K562 (cell line): ENCODE data around the gene KRTAP4-7. TPM values are rescaled to one million over a fixed set of nuclear protein-coding genes. Genes with fewer than 3 reads are reported as not detected.
A peak's percentile ranks its signal among the peaks of the same experiment; 100 is the strongest.

Experiments
- CBX8 ChIP-seq: fragments of 200-600 bp; sonication (generic); IDR thresholded peaks from 2 replicates; pipeline ENCODE4 v1.6.1; 2012; ENCODE audit warnings: borderline replicate concordance, mixed run types, low read depth, mild to moderate bottlenecking, moderate library complexity, mixed read lengths, low read length, control low read depth, inconsistent platforms; ENCODE audit not compliant: poor library complexity, severe bottlenecking; ENCODE audit errors: extremely low read depth
- CCAR2 ChIP-seq: fragments of 200-400 bp; formaldehyde crosslinking; IDR thresholded peaks from 2 replicates; pipeline ENCODE4 v1.6.1; 2017; ENCODE audit warnings: mild to moderate bottlenecking, low read depth, low read length
- ELF1 ChIP-seq: fragments of 200-800 bp; sonication (Bioruptor generic); IDR thresholded peaks from 2 replicates; pipeline ENCODE4 v1.6.1; 2016; ENCODE audit warnings: missing genetic modification characterization, missing compliant biosample characterization
- EP400 ChIP-seq: fragments of 450-650 bp; IDR thresholded peaks from 2 replicates; pipeline ENCODE4 v1.6.1; 2017; ENCODE audit warnings: antibody characterized with exemption, mild to moderate bottlenecking, moderate library complexity
- FOXA3 ChIP-seq, 2 experiments: fragments of 450-650 bp in 1 of 2; sonication (generic) in 1 of 2; formaldehyde crosslinking; IDR thresholded peaks in 1 of 2; conservative IDR thresholded peaks in 1 of 2; 2 replicates each; pipeline versions ENCODE4 v1.4.0 to v1.8.0; 2020 to 2022; ENCODE audit warnings: mild to moderate bottlenecking in 2 of 2, missing genetic modification reagents in 1 of 2
- GATA2 ChIP-seq: sonication (generic); formaldehyde crosslinking; IDR thresholded peaks from 2 replicates; pipeline ENCODE4 v1.4.0; 2020; ENCODE audit warnings: mild to moderate bottlenecking, missing genetic modification reagents
- HDAC1 ChIP-seq, 2 experiments: fragments of 450-650 bp; IDR thresholded peaks; 2 replicates each; pipeline ENCODE4 v1.6.1; 2016 to 2017; ENCODE audit warnings: inconsistent platforms in 1 of 2, mild to moderate bottlenecking in 1 of 2, moderate library complexity in 1 of 2
- JUN ChIP-seq, 2 experiments: sonication (generic) in 1 of 2; formaldehyde crosslinking in 1 of 2; IDR thresholded peaks; 2 replicates each; pipeline versions ENCODE4 v1.6.1 to v1.8.0; 2012 to 2022; ENCODE audit warnings: borderline replicate concordance in 2 of 2, mild to moderate bottlenecking in 2 of 2, improper control_type of control experiment in 1 of 2, low read depth in 1 of 2, low read length in 1 of 2, missing genetic modification reagents in 1 of 2
- KAT7 ChIP-seq: sonication (generic); formaldehyde crosslinking; IDR thresholded peaks from 2 replicates; pipeline ENCODE4 v1.8.0; 2022; ENCODE audit warnings: missing genetic modification reagents, mild to moderate bottlenecking, borderline replicate concordance
- PHTF2 ChIP-seq: fragments of 250-450 bp; sonication (Bioruptor Pico); IDR thresholded peaks from 2 replicates; pipeline ENCODE4 v1.5.0; 2021; ENCODE audit warnings: mild to moderate bottlenecking
- RBM14 ChIP-seq: fragments of 200-400 bp; formaldehyde crosslinking; IDR thresholded peaks from 2 replicates; pipeline ENCODE4 v1.6.1; 2018; ENCODE audit warnings: low read depth, mild to moderate bottlenecking, low read length, moderate library complexity, borderline replicate concordance; ENCODE audit not compliant: insufficient read depth
- SMARCA5 ChIP-seq: fragments of 450-650 bp; IDR thresholded peaks from 2 replicates; pipeline ENCODE4 v1.6.1; 2016
- TCF3 ChIP-seq: sonication (generic); formaldehyde crosslinking; IDR thresholded peaks from 2 replicates; pipeline ENCODE4 v1.4.0; 2020; ENCODE audit warnings: mild to moderate bottlenecking, missing genetic modification reagents
- ZNF445 ChIP-seq: fragments of 250-450 bp; sonication (Bioruptor Pico); IDR thresholded peaks from 2 replicates; pipeline ENCODE4 v1.4.0; 2020; ENCODE audit warnings: low read depth, mild to moderate bottlenecking, moderate library complexity
- ZNF57 ChIP-seq: fragments of 450-650 bp; formaldehyde crosslinking; IDR thresholded peaks from 2 replicates; pipeline ENCODE4 v1.4.0; 2020; ENCODE audit warnings: mild to moderate bottlenecking, moderate library complexity
- ZNF780A ChIP-seq: fragments of 250-450 bp; sonication (Bioruptor Pico); IDR thresholded peaks from 2 replicates; pipeline ENCODE4 v1.5.0; 2021; ENCODE audit warnings: mild to moderate bottlenecking
- ZNF830 ChIP-seq: fragments of 250-450 bp; sonication (Bioruptor Pico); IDR thresholded peaks from 2 replicates; pipeline ENCODE4 v1.5.0; 2021; ENCODE audit warnings: mild to moderate bottlenecking
- polyA plus RNA-seq, 8 experiments: library from polyadenylated mRNA; depleted of rRNA in 4 of 8; stranded (reverse) in 5 of 8; unstranded in 3 of 8; fragments of >200 nt; fragmentation: Nextera tagmentation in 2 of 8; fragmentation: Illumina TruSeq in 1 of 8; extraction: Ambion mirVana in 2 of 8; extraction: Trizol in 1 of 8; gene quantifications; 2 replicates each; pipeline versions ENCODE4 v1.2.1 to v1.2.3, GENCODE V29; 2011 to 2014; ENCODE audit warnings: inconsistent platforms in 1 of 8, missing spikeins in 1 of 8
- total RNA-seq, 7 experiments: library from RNA; depleted of rRNA in 6 of 7; stranded (reverse); fragments of >200 nt in 6 of 7; fragmentation: Illumina TruSeq in 2 of 7; extraction: Trizol in 2 of 7; gene quantifications; 2 replicates each; pipeline versions ENCODE4 v1.2.1 to v1.2.3, GENCODE V29; 2011 to 2021; ENCODE audit warnings: low replicate concordance in 1 of 7
- TF ChIP-seq, protein P1 (sequence below): fragments of 250-450 bp; sonication (Bioruptor Pico); IDR thresholded peaks from 2 replicates; pipeline ENCODE4 v1.5.0; 2022; ENCODE audit warnings: mild to moderate bottlenecking
- TF ChIP-seq, protein P2 (sequence below): IDR thresholded peaks from 2 replicates; pipeline ENCODE4 v1.6.1; 2014; ENCODE audit warnings: antibody characterized with exemption
- TF ChIP-seq, protein P3 (sequence below): fragments of 450-650 bp; IDR thresholded peaks from 2 replicates; pipeline ENCODE4 v1.7.0; 2016; ENCODE audit warnings: borderline replicate concordance
- TF ChIP-seq, protein P4 (sequence below): sonication (generic); formaldehyde crosslinking; IDR thresholded peaks from 2 replicates; pipeline ENCODE4 v1.8.0; 2022; ENCODE audit warnings: missing genetic modification reagents, mild to moderate bottlenecking, moderate library complexity, borderline replicate concordance

Gene KRTAP4-7
- total and polyA plus RNA-seq, 9 of the 15 experiments (the other 6 are each of a cell fraction or from before 2014, with no cell fraction given), result not detected

DNA sequence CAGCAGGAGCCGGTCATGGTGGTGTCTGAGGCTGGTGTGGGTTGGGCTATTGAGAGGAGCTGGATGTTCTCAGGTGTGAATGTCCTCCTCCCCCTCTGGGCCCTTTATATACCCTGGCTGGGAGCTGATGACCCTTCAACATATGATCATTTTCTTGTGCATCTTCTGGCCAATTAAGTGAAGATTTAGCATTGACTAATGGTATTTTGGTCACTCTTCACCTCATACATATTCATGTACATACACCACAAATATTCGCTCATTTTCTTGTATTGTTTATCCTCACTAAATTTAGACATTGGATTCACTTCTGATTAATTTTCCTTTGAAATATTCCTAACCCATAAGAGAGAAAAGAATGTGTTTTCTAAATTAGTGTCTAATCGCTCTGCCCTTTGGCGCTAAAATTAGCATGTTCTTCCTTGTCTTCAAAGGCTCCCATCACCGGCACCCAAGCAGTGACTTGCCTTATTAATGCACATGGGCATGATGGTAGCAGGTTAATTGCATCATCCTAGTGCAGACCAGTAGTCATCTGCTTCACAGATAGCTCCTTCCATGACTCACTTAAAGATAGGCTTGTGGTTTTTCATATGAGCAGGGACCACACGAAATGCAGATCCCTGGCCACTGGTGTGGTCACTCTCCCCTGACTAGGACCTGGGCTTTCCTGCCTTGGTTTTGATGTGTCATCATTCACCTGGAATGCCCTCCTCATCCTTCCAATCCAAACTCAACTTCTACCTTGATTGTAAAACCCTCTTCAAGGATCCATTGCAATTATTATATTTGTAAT, 17.9 kb upstream of the KRTAP4-7 start, which contains the start of gene KRTAP2-4 (continued):
- TF ChIP-seq FOXA3 (CRISPR knock-in tag; conservative IDR thresholded peaks at IDR 0.05 in 1 of 2, IDR thresholded peaks at IDR 0.05 in 1 of 2) (no peak), ZNF445 (CRISPR knock-in tag) (no peak), GATA2 (no peak), PHTF2 (CRISPR knock-in tag) (no peak), TCF3 (peak; percentile 52), CBX8 (no peak), ZNF830 (CRISPR knock-in tag) (no peak), EP400 (peak; percentile 49; the same call in 1 of the 2 replicates), KAT7 (no peak), RBM14 (no peak), SMARCA5 (no peak), HDAC1 (IDR thresholded peaks at IDR 0.05) (no peak), ZNF780A (CRISPR knock-in tag) (no peak), CCAR2 (no peak), ELF1 (tag) (no peak), ZNF57 (CRISPR knock-in tag) (no peak), JUN (IDR thresholded peaks at IDR 0.05; ENCODE audit: borderline replicate concordance, low read depth, low read length) (peak; percentile 91), JUN (CRISPR knock-in tag; IDR thresholded peaks at IDR 0.05; ENCODE audit: borderline replicate concordance) (no peak)
- TF ChIP-seq, protein P1, sequence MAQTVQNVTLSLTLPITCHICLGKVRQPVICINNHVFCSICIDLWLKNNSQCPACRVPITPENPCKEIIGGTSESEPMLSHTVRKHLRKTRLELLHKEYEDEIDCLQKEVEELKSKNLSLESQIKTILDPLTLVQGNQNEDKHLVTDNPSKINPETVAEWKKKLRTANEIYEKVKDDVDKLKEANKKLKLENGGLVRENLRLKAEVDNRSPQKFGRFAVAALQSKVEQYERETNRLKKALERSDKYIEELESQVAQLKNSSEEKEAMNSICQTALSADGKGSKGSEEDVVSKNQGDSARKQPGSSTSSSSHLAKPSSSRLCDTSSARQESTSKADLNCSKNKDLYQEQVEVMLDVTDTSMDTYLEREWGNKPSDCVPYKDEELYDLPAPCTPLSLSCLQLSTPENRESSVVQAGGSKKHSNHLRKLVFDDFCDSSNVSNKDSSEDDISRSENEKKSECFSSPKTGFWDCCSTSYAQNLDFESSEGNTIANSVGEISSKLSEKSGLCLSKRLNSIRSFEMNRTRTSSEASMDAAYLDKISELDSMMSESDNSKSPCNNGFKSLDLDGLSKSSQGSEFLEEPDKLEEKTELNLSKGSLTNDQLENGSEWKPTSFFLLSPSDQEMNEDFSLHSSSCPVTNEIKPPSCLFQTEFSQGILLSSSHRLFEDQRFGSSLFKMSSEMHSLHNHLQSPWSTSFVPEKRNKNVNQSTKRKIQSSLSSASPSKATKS (CRISPR knock-in tag), result no peak; the same call in 1 of the 2 replicates
- TF ChIP-seq, protein P2, sequence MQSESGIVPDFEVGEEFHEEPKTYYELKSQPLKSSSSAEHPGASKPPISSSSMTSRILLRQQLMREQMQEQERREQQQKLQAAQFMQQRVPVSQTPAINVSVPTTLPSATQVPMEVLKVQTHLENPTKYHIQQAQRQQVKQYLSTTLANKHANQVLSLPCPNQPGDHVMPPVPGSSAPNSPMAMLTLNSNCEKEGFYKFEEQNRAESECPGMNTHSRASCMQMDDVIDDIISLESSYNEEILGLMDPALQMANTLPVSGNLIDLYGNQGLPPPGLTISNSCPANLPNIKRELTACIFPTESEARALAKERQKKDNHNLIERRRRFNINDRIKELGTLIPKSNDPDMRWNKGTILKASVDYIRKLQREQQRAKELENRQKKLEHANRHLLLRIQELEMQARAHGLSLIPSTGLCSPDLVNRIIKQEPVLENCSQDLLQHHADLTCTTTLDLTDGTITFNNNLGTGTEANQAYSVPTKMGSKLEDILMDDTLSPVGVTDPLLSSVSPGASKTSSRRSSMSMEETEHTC, result no peak
- TF ChIP-seq, protein P3, sequence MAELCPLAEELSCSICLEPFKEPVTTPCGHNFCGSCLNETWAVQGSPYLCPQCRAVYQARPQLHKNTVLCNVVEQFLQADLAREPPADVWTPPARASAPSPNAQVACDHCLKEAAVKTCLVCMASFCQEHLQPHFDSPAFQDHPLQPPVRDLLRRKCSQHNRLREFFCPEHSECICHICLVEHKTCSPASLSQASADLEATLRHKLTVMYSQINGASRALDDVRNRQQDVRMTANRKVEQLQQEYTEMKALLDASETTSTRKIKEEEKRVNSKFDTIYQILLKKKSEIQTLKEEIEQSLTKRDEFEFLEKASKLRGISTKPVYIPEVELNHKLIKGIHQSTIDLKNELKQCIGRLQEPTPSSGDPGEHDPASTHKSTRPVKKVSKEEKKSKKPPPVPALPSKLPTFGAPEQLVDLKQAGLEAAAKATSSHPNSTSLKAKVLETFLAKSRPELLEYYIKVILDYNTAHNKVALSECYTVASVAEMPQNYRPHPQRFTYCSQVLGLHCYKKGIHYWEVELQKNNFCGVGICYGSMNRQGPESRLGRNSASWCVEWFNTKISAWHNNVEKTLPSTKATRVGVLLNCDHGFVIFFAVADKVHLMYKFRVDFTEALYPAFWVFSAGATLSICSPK, result no peak
- TF ChIP-seq, protein P4, sequence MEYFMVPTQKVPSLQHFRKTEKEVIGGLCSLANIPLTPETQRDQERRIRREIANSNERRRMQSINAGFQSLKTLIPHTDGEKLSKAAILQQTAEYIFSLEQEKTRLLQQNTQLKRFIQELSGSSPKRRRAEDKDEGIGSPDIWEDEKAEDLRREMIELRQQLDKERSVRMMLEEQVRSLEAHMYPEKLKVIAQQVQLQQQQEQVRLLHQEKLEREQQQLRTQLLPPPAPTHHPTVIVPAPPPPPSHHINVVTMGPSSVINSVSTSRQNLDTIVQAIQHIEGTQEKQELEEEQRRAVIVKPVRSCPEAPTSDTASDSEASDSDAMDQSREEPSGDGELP, result peak; percentile 43
